Stimulated activated CD8-positive, alpha-beta memory T cell treated with anti-CD3 and anti-CD28 coated beads, Interleukin-4, amount 100 ng/mL, for 48 hours (primary cell): Measurements from ENCODE around the gene ADAMTSL3.
"Not testable (repeated sequence)": the region's sequence is repeated elsewhere in the genome, so short reads cannot be mapped to it uniquely, and the experiment has no call there.

ENCODE experiments used
- DNase-seq: peaks from one replicate; pipeline ENCODE4 v3.0.0-alpha.2; 2020

The ADAMTSL3 gene

GRCh38 chr15:83983634-83984458 lies 329.9 kb downstream of the ADAMTSL3 start:
- DNase-seq: no peak

GRCh38 chr15:83984601-83985000 lies 330.7 kb downstream of the ADAMTSL3 start:
- no peak for DNase-seq

GRCh38 chr15:83991163-83991562 lies 337.2 kb downstream of the ADAMTSL3 start:
- DNase-seq: no peak

GRCh38 chr15:83992324-83993031 lies 338.6 kb downstream of the ADAMTSL3 start:
- no peak for DNase-seq

- DNase-seq: no peak
These were observed 339.7 kb downstream of the ADAMTSL3 start for GRCh38 chr15:83993591-83993990.

- no peak for DNase-seq
These were observed 344.6 kb downstream of the ADAMTSL3 start for GRCh38 chr15:83998486-83998885.

- no peak for DNase-seq
These were observed 345.6 kb downstream of the ADAMTSL3 start for GRCh38 chr15:83999396-84000135.

- no peak for DNase-seq
These were observed 347.1 kb downstream of the ADAMTSL3 start for GRCh38 chr15:84001037-84001436.

- DNase-seq: no peak
These were observed 347.7 kb downstream of the ADAMTSL3 start for GRCh38 chr15:84001655-84002054.

- no peak for DNase-seq
These were observed 350.0 kb downstream of the ADAMTSL3 start for GRCh38 chr15:84003791-84004503.

- DNase-seq: no peak
These were observed 352.5 kb downstream of the ADAMTSL3 start for GRCh38 chr15:84006421-84006820.

- no peak for DNase-seq
These were observed 355.7 kb downstream of the ADAMTSL3 start for GRCh38 chr15:84009616-84010015.

GRCh38 chr15:84010246-84010645 lies 356.3 kb downstream of the ADAMTSL3 start:
- no peak for DNase-seq

- DNase-seq: no peak
These were observed 362.4 kb downstream of the ADAMTSL3 start for GRCh38 chr15:84016371-84016770.

GRCh38 chr15:84022516-84022915 lies 368.6 kb downstream of the ADAMTSL3 start:
- DNase-seq: no peak

GRCh38 chr15:84023636-84024035 lies 369.7 kb downstream of the ADAMTSL3 start:
- DNase-seq: peak; percentile 48

GRCh38 chr15:84033793-84034553 lies 380.1 kb downstream of the ADAMTSL3 start:
- DNase-seq: no peak

- no peak for DNase-seq
These were observed 380.9 kb downstream of the ADAMTSL3 start for GRCh38 chr15:84034578-84035398.

GRCh38 chr15:84035399-84035766 lies 381.5 kb downstream of the ADAMTSL3 start:
- DNase-seq: no peak

GRCh38 chr15:84037301-84037700 lies 383.4 kb downstream of the ADAMTSL3 start:
- no peak for DNase-seq

- not testable (repeated sequence) for DNase-seq
These were observed 388.6 kb downstream of the ADAMTSL3 start for GRCh38 chr15:84042434-84043056.
